A673 (cell line): ENCODE measurements around the gene SORCS1. TPM values are rescaled to one million over a fixed set of nuclear protein-coding genes. Genes with fewer than 3 reads are reported as not detected.

ENCODE experiments used
- BruUV-seq: library from RNA; stranded (reverse); fragments of 400-500 nt; replicated peaks from 2 replicates; lab custom pipeline; 2021; lab: Mats Ljungman, UMichigan
- CTCF ChIA-PET: fragments of 300-600 bp; sonication (Branson Sonifier 250); formaldehyde crosslinking; loops from one replicate; lab custom pipeline; 2022; ENCODE audit warnings: antibody characterized with exemption; lab: Charles Lee
- POLR2A ChIA-PET: fragments of 300-600 bp; sonication (Branson Sonifier 250); formaldehyde crosslinking; loops from one replicate; lab custom pipeline; 2022; ENCODE audit warnings: antibody characterized with exemption; ENCODE audit not compliant: low non-redundant PET; lab: Charles Lee
- DNase-seq: peaks from one replicate; pipeline ENCODE4 v3.0.0-alpha.2; 2015; ENCODE audit warnings: low spot score
- H3K27ac ChIP-seq: fragments of 200-600 bp; sonication (generic); 2 replicates; pipeline ENCODE4 v1.5.1; 2016; ENCODE audit warnings: mixed run types, low read depth, mild to moderate bottlenecking, mixed read lengths, antibody characterized with exemption, low read length; ENCODE audit not compliant: poor library complexity, severe bottlenecking
- H3K27me3 ChIP-seq: fragments of 200-600 bp; sonication (generic); replicated peaks from 2 replicates; pipeline ENCODE4 v1.6.1; 2017; ENCODE audit warnings: mixed run types, low read depth, mild to moderate bottlenecking, mixed read lengths, antibody characterized with exemption, low read length; ENCODE audit not compliant: insufficient read depth, poor library complexity
- H3K36me3 ChIP-seq: fragments of 200-600 bp; sonication (generic); 2 replicates; pipeline ENCODE4 v1.6.1; 2016; ENCODE audit warnings: mixed run types, mild to moderate bottlenecking, mixed read lengths, antibody characterized with exemption, low read length; ENCODE audit not compliant: insufficient read depth, poor library complexity, severe bottlenecking
- H3K4me1 ChIP-seq: fragments of 200-600 bp; sonication (generic); 2 replicates; pipeline ENCODE4 v1.6.1; 2017; ENCODE audit warnings: mixed run types, mild to moderate bottlenecking, mixed read lengths, antibody characterized with exemption, low read length; ENCODE audit not compliant: insufficient read depth, poor library complexity, severe bottlenecking
- H3K4me3 ChIP-seq: fragments of 200-600 bp; sonication (generic); 2 replicates; pipeline ENCODE4 v1.5.1; 2016; ENCODE audit warnings: low read depth, mixed run types, mild to moderate bottlenecking, mixed read lengths, low read length; ENCODE audit not compliant: poor library complexity, severe bottlenecking
- H3K9me3 ChIP-seq: fragments of 200-600 bp; sonication (generic); 2 replicates; pipeline ENCODE4 v1.6.1; 2016; ENCODE audit warnings: mixed run types, low read depth, mild to moderate bottlenecking, mixed read lengths, antibody characterized with exemption, low read length; ENCODE audit not compliant: poor library complexity, severe bottlenecking
- EZH2 ChIP-seq: fragments of 200-600 bp; sonication (generic); IDR thresholded peaks from 2 replicates; pipeline ENCODE4 v1.6.1; 2017; ENCODE audit warnings: borderline replicate concordance, low read depth, mild to moderate bottlenecking, mixed read lengths, antibody characterized with exemption, low read length; ENCODE audit not compliant: poor library complexity, severe bottlenecking
- intact Hi-C: fragments of 100-400 bp; cut with micrococcal nuclease; formaldehyde crosslinking; loops from one replicate; pipeline ENCODE4 v1.10.0; 2022; ENCODE audit not compliant: unreplicated experiment
- total RNA-seq: library from RNA; stranded (reverse); gene quantifications from 2 replicates; pipeline ENCODE4 v1.2.3, GENCODE V29; 2021
- TF ChIP-seq, protein P1 (sequence below): fragments of 300-800, 200-600 bp; sonication (generic); conservative IDR thresholded peaks from 2 replicates; pipeline ENCODE4 v1.5.1; 2017; ENCODE audit warnings: low read depth, mild to moderate bottlenecking, antibody characterized with exemption, low read length, moderate library complexity, mixed read lengths

Gene SORCS1
- total RNA-seq, 1 experiment from 2014 or later = 0.34 TPM

GRCh38 chr10:107002068-107002467 is 162.4 kb downstream of the SORCS1 start:
- Histone ChIP-seq H3K4me1 (no peaks in the 10 kb centered on the region), H3K4me3 (no peak overlapping the region), H3K27me3 (no peaks in the 10 kb centered on the region), H3K27ac (no peak overlapping the region), H3K36me3 (no peaks in the 10 kb centered on the region), H3K9me3 (no peaks in the 10 kb centered on the region)
- POLR2A ChIA-PET = no interaction called here
- DNase-seq = no peak
- no TSS peak for BruUV-seq
- CTCF ChIA-PET = no interaction called here
- TF ChIP-seq, protein P1, sequence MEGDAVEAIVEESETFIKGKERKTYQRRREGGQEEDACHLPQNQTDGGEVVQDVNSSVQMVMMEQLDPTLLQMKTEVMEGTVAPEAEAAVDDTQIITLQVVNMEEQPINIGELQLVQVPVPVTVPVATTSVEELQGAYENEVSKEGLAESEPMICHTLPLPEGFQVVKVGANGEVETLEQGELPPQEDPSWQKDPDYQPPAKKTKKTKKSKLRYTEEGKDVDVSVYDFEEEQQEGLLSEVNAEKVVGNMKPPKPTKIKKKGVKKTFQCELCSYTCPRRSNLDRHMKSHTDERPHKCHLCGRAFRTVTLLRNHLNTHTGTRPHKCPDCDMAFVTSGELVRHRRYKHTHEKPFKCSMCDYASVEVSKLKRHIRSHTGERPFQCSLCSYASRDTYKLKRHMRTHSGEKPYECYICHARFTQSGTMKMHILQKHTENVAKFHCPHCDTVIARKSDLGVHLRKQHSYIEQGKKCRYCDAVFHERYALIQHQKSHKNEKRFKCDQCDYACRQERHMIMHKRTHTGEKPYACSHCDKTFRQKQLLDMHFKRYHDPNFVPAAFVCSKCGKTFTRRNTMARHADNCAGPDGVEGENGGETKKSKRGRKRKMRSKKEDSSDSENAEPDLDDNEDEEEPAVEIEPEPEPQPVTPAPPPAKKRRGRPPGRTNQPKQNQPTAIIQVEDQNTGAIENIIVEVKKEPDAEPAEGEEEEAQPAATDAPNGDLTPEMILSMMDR = no peak
- TF ChIP-seq EZH2 = no peak
- intact Hi-C loops = no loop called here

DNA sequence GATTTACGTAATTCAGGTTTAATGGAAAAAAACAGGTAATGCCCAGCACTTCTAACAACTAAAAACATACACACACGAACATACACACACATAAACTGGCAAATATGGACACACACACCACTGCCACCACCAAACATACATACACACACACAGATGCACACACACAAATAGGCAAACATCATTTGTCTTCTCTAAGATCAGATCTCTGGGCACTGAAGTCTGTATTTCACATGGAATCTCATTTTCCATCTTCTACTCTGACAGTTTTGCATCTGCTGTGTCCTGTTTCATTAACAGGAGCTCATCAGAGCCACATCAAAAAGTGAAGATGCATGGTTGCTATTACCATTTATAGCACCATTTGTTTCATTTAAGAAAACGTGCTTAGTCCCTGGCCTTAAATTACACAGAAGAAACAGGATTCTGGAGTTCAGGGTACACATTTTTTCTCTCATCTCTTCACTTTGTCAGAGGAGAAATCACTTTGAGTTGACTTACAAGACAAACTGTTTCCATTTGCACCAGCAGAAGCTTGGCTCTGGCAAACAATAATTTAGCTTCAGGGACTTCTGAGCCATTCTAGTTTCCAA is 165.3 kb downstream of the SORCS1 start:
- no peaks in the 10 kb centered on the region for H3K27me3 ChIP-seq
- no peak for TF ChIP-seq EZH2
- TF ChIP-seq, protein P1 = no peak
- POLR2A ChIA-PET = no interaction called here
- intact Hi-C loops = no loop called here
- DNase-seq = no peak
- no peaks in the 10 kb centered on the region for H3K36me3 ChIP-seq
- peaks cover 5% of the 10 kb centered on the region for H3K4me1 ChIP-seq
- no peak overlapping the region for H3K27ac ChIP-seq
- no peaks in the 10 kb centered on the region for H3K9me3 ChIP-seq
- BruUV-seq = no TSS peak
- CTCF ChIA-PET = no interaction called here
- H3K4me3 ChIP-seq = no peak overlapping the region

DNA sequence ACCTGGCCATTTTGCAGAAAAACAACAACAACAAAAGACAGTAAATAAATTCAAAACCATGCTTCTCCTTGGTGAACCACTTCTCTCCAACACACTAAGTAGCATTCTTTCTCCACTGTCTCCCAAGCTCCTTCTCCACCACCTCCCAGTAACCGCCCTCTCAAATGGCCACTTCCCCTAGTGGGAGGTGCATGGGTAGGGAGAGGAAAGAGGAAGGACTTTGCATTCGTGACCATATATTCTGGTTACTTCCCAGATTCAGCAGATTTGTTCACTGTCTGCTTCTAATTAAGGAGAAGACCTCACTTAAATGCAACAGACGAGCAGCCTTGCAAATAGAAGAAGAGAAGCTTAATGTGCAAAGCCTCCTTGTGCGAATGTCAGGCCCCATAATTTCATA is 166.8 kb downstream of the SORCS1 start:
- Histone ChIP-seq H3K4me3 (no peak overlapping the region), H3K9me3 (no peaks in the 10 kb centered on the region), H3K27ac (no peak overlapping the region), H3K36me3 (no peaks in the 10 kb centered on the region), H3K27me3 (no peaks in the 10 kb centered on the region), H3K4me1 (peaks cover 5% of the 10 kb centered on the region)
- DNase-seq = no peak
- CTCF ChIA-PET = no interaction called here
- intact Hi-C loops = no loop called here
- no peak for TF ChIP-seq EZH2
- TF ChIP-seq, protein P1 = no peak
- BruUV-seq = no TSS peak
- POLR2A ChIA-PET = no interaction called here
